Measurements from ENCODE around the gene TAS2R4. TPM values are rescaled to one million over a fixed set of nuclear protein-coding genes. Genes with fewer than 3 reads are reported as not detected.

Gene TAS2R4
- 1.00 and 2.2 TPM in 2 replicates for total RNA-seq (ENCODE audit: low replicate concordance)
- long read RNA-seq, result 0 reads

- H3K36me3 Mint-ChIP-seq, result peaks cover 32% of the 10 kb centered on the region
- no peak for TF ChIP-seq CTCF (conservative IDR thresholded peaks at IDR 0.05)
These were observed at the start of gene TAS2R4 for GRCh38 chr7:141776374-141776773. Gene TAS2R4, plus strand, starts transcription at chr7:141776674. Its CDS starts 1,815 bp downstream, at chr7:141778489.

GRCh38 chr7:141729020-141729419, 47.5 kb upstream of the TAS2R4 start:
- Mint-ChIP-seq H3K9me3 (no peaks in the 10 kb centered on the region), H3K36me3 (no peaks in the 10 kb centered on the region), H3K4me1 (ENCODE audit: unreplicated experiment) (no peaks in the 10 kb centered on the region), H3K27ac (no peak overlapping the region), H3K27me3 (peaks cover 3% of the 10 kb centered on the region), H3K4me3 (no peak overlapping the region)
- DNase-seq (ENCODE audit: extremely low spot score, unreplicated experiment), result no peak
- no peak for TF ChIP-seq CTCF (conservative IDR thresholded peaks at IDR 0.05)

More at GRCh38 chr7:141776374-141776773, at the start of gene TAS2R4:
- no peak within 1 kb of the TSS for H3K4me3 Mint-ChIP-seq
- no peak for DNase-seq (ENCODE audit: extremely low spot score, unreplicated experiment)
- H3K27ac Mint-ChIP-seq, result no peak within 1 kb of the TSS
- H3K4me1 Mint-ChIP-seq (ENCODE audit: unreplicated experiment), result no peaks in the 10 kb centered on the region
- no peaks in the 10 kb centered on the region for H3K27me3 Mint-ChIP-seq
- no peaks in the 10 kb centered on the region for H3K9me3 Mint-ChIP-seq

GRCh38 chr7:141731476-141732149, 44.9 kb upstream of the TAS2R4 start:
- Mint-ChIP-seq H3K27ac (no peak overlapping the region), H3K4me3 (no peak overlapping the region), H3K36me3 (no peaks in the 10 kb centered on the region), H3K27me3 (peaks cover 3% of the 10 kb centered on the region), H3K4me1 (ENCODE audit: unreplicated experiment) (no peaks in the 10 kb centered on the region), H3K9me3 (no peaks in the 10 kb centered on the region)
- TF ChIP-seq CTCF (conservative IDR thresholded peaks at IDR 0.05), result no peak
- no peak for DNase-seq (ENCODE audit: extremely low spot score, unreplicated experiment)

GRCh38 chr7:141737118-141737835, 39.2 kb upstream of the TAS2R4 start:
- H3K9me3 Mint-ChIP-seq, result no peaks in the 10 kb centered on the region
- H3K4me1 Mint-ChIP-seq (ENCODE audit: unreplicated experiment), result peaks cover 17% of the 10 kb centered on the region
- H3K27ac Mint-ChIP-seq, result peak overlapping the region; percentile 98
- no peak for DNase-seq (ENCODE audit: extremely low spot score, unreplicated experiment)
- no peak for TF ChIP-seq CTCF (conservative IDR thresholded peaks at IDR 0.05)
- H3K27me3 Mint-ChIP-seq, result no peaks in the 10 kb centered on the region
- peak overlapping the region; percentile 98 for H3K4me3 Mint-ChIP-seq
- peaks cover 14% of the 10 kb centered on the region for H3K36me3 Mint-ChIP-seq

GRCh38 chr7:141737836-141738591, 38.5 kb upstream of the TAS2R4 start, which contains the start of gene SSBP1:
Gene SSBP1, plus strand, starts transcription at chr7:141738358. Its CDS starts 809 bp downstream, at chr7:141739167.
- peaks cover 19% of the 10 kb centered on the region for H3K36me3 Mint-ChIP-seq
- DNase-seq (ENCODE audit: extremely low spot score, unreplicated experiment), result peak; percentile 91
- H3K4me3 Mint-ChIP-seq, result peak within 1 kb of the TSS; percentile 98
- peak within 1 kb of the TSS; percentile 98 for H3K27ac Mint-ChIP-seq
- peak; percentile 88 for TF ChIP-seq CTCF (conservative IDR thresholded peaks at IDR 0.05)
- peaks cover 17% of the 10 kb centered on the region for H3K4me1 Mint-ChIP-seq (ENCODE audit: unreplicated experiment)
- H3K9me3 Mint-ChIP-seq, result no peaks in the 10 kb centered on the region
- no peaks in the 10 kb centered on the region for H3K27me3 Mint-ChIP-seq
